Epithelial cell of esophagus (primary cell): ENCODE results near the gene BHLHE41.
A peak's percentile ranks its signal among the peaks of the same experiment; 100 is the strongest.

Experiments used
- DNase-seq: peaks from one replicate; pipeline ENCODE4 v3.0.0; 2010; ENCODE audit warnings: low read depth
- H3K4me3 ChIP-seq: 2 replicates; pipeline ENCODE4 v1.5.1; 2011; ENCODE audit warnings: mild to moderate bottlenecking, low read length, control low read depth
- CTCF ChIP-seq: IDR thresholded peaks from 2 replicates; pipeline ENCODE4 v1.5.1; 2011; ENCODE audit warnings: low read depth, mild to moderate bottlenecking, low read length, control low read depth, inconsistent platforms; ENCODE audit not compliant: insufficient read depth; ENCODE audit errors: missing control alignments

Gene BHLHE41

GRCh38 chr12:26150736-26151450 is 26.1 kb upstream of the BHLHE41 start:
- H3K4me3 ChIP-seq = no peak overlapping the region
- DNase-seq = peak; percentile 32

GRCh38 chr12:26149968-26150500 is 25.2 kb upstream of the BHLHE41 start:
- H3K4me3 ChIP-seq = no peak overlapping the region
- no peak for DNase-seq
- no peak for TF ChIP-seq CTCF

More at GRCh38 chr12:26150736-26151450, 26.1 kb upstream of the BHLHE41 start:
- TF ChIP-seq CTCF = no peak

- no peak overlapping the region for H3K4me3 ChIP-seq
- TF ChIP-seq CTCF = no peak
- DNase-seq = no peak
These were observed 23.5 kb upstream of the BHLHE41 start for GRCh38 chr12:26148291-26148690.

- H3K4me3 ChIP-seq = no peak overlapping the region
- no peak for DNase-seq
- no peak for TF ChIP-seq CTCF
These were observed 18.5 kb upstream of the BHLHE41 start for GRCh38 chr12:26143291-26143690.

GRCh38 chr12:26138860-26139259 is 14.0 kb upstream of the BHLHE41 start:
- DNase-seq = no peak
- H3K4me3 ChIP-seq = no peak overlapping the region
- no peak for TF ChIP-seq CTCF

- TF ChIP-seq CTCF = no peak
These were observed 11.9 kb upstream of the BHLHE41 start for GRCh38 chr12:26136688-26137087.

GRCh38 chr12:26135571-26135970 is 10.7 kb upstream of the BHLHE41 start:
- DNase-seq = no peak
- no peak overlapping the region for H3K4me3 ChIP-seq
- TF ChIP-seq CTCF = no peak

More at GRCh38 chr12:26136688-26137087, 11.9 kb upstream of the BHLHE41 start:
- no peak overlapping the region for H3K4me3 ChIP-seq
- DNase-seq = no peak
